Ascending aorta (tissue), 2 donors: ENCODE measurements around the gene MBNL2. TPM values are rescaled to one million over a fixed set of nuclear protein-coding genes. Genes with fewer than 3 reads are reported as not detected.

Experiments used
- DNase-seq, 2 donors: peaks; one replicate each; pipeline ENCODE4 v3.0.0-alpha.2; 2019; ENCODE audit warnings: low spot score in 2 of 2
- H3K27ac ChIP-seq, 2 donors: fragments of 200-600 bp; sonication (generic); one replicate each; pipeline ENCODE4 v1.5.1; 2016 to 2017; ENCODE audit warnings: mild to moderate bottlenecking in 1 of 2
- H3K27me3 ChIP-seq: fragments of 200-600 bp; sonication (generic); one replicate; pipeline ENCODE4 v1.5.1; 2017
- H3K36me3 ChIP-seq, 2 donors: fragments of 200-600 bp; sonication (generic); one replicate each; pipeline ENCODE4 v1.5.1; 2016
- H3K4me1 ChIP-seq, 2 donors: fragments of 200-600 bp; sonication (generic); one replicate each; pipeline ENCODE4 v1.5.1; 2016 to 2017; ENCODE audit warnings: mild to moderate bottlenecking in 1 of 2
- H3K4me3 ChIP-seq, 2 donors: fragments of 200-600 bp; sonication (generic); one replicate each; pipeline ENCODE4 v1.5.1; 2016 to 2017; ENCODE audit warnings: mild to moderate bottlenecking in 1 of 2
- H3K9me3 ChIP-seq, 2 donors: fragments of 200-600 bp; sonication (generic); one replicate each; pipeline ENCODE4 v1.5.1; 2016
- intact Hi-C: fragments of 100-400 bp; cut with DNase I; formaldehyde crosslinking; loops from one replicate; pipeline ENCODE4 v1.15.1; 2023
- total RNA-seq: library from RNA; depleted of rRNA; stranded (reverse); fragments of >200 nt; gene quantifications from one replicate; pipeline ENCODE4 v1.1.0, GENCODE V29; 2016
- TF ChIP-seq, protein P1 (sequence below), 3 experiments: fragments of 200-600 bp in 2 of 3; fragments of 450-650 bp in 1 of 3; sonication (generic) in 2 of 3; IDR thresholded peaks; one replicate each; pipeline ENCODE4 v1.5.1; 2016 to 2019; ENCODE audit warnings: antibody characterized with exemption in 3 of 3, mild to moderate bottlenecking in 1 of 3, moderate library complexity in 1 of 3

The MBNL2 gene
- total RNA-seq, 1 donor from 2014 or later = 38.7 TPM

DNA sequence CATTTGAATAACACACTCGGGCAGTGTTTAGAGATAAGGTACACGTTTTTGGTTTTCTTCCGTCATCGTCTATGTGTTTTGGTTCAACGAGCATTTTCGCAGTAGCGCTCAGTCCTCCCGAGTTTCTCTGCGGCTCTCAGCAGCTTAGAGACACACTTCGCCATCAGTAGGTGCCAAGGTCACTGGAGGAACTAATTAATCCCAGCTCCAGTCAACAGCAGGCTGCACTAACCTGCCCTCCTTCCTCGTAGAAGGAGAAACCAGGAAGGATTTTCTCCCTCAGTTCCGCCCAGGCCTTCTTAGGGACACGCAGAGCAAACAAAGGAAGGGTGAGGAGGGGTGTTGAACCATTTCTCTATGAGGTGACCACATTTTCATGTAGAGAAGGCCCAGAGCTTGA, 12.6 kb downstream of the MBNL2 start:
- TF ChIP-seq, protein P1, sequence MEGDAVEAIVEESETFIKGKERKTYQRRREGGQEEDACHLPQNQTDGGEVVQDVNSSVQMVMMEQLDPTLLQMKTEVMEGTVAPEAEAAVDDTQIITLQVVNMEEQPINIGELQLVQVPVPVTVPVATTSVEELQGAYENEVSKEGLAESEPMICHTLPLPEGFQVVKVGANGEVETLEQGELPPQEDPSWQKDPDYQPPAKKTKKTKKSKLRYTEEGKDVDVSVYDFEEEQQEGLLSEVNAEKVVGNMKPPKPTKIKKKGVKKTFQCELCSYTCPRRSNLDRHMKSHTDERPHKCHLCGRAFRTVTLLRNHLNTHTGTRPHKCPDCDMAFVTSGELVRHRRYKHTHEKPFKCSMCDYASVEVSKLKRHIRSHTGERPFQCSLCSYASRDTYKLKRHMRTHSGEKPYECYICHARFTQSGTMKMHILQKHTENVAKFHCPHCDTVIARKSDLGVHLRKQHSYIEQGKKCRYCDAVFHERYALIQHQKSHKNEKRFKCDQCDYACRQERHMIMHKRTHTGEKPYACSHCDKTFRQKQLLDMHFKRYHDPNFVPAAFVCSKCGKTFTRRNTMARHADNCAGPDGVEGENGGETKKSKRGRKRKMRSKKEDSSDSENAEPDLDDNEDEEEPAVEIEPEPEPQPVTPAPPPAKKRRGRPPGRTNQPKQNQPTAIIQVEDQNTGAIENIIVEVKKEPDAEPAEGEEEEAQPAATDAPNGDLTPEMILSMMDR (IDR thresholded peaks at IDR 0.05) = no peak
- Histone ChIP-seq H3K9me3 (no peaks in the 10 kb centered on the region), H3K36me3 (peaks cover 0 to 6% of the 10 kb centered on the region in 2 donors), H3K27me3 (no peaks in the 10 kb centered on the region), H3K27ac (no peak overlapping the region), H3K4me1 (peaks cover 0 to 39% of the 10 kb centered on the region in 2 donors), H3K4me3 (no peak overlapping the region)
- intact Hi-C loops = no loop called here
- DNase-seq = no peak

DNA sequence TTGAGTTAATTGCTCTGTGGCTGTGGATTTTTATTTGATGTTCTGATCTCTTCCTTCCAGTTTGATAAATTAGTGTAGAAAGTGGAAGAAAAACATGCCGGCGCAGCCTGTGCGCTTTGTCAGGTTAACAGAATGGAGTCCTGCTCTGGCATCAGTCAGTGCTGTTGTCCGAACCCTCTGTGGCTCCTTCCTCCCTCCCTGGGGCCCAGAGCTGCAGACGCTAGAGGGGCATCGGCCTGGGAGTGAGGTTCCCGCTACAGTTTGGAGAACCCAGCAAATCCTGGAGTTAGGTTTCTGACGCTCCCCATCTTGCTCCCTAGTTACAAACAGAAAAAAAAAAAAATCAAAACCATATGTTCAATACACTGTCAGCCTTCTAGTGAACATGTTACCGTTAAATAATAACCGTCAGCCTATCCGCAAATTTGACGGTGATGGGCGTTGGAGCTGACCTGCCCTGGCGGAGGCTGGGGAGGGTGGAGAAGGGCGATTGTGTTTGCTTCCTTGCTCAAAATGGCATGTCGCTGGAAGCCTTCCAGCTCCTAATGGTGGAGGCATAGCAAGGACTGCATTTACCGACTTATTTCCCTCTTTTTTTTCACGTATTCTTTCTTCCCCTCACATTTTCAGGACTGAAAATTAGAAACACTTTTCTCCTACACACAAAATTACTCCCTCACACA, 13.6 kb downstream of the MBNL2 start:
- Histone ChIP-seq H3K4me1 (peaks cover 0 to 43% of the 10 kb centered on the region in 2 donors), H3K9me3 (no peaks in the 10 kb centered on the region), H3K4me3 (peak overlapping the region in 1 of 2 donors; percentile 39), H3K27me3 (no peaks in the 10 kb centered on the region), H3K27ac (peak overlapping the region; percentile 6 to 12), H3K36me3 (peaks cover 0 to 6% of the 10 kb centered on the region in 2 donors)
- intact Hi-C loops = no loop called here
- TF ChIP-seq, protein P1 (IDR thresholded peaks at IDR 0.05) = no peak
- DNase-seq = no peak

DNA sequence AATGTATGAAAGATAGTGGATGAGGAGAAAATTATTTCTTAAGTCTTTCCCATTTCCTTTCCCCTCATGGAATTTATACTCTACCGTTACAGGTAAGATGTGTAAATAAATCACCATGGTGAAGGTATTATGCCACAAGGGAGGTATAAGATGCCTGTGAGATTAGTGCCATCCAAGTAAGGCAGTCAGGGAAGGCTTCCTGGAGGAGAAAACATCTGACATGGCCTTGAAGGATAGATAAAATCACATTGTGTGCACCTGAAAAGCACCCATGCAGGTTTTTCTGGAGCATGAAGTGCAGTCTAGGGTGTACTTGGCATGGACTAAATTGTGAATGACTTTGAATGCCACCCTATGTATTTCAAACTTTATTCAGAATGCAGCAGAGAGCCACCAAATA, 15.3 kb downstream of the MBNL2 start:
- DNase-seq = no peak
- Histone ChIP-seq H3K4me1 (peaks cover 0 to 45% of the 10 kb centered on the region in 2 donors), H3K36me3 (no peaks in the 10 kb centered on the region), H3K9me3 (no peaks in the 10 kb centered on the region), H3K4me3 (no peak overlapping the region), H3K27me3 (no peaks in the 10 kb centered on the region), H3K27ac (no peak overlapping the region)
- intact Hi-C loops = no loop called here
- TF ChIP-seq, protein P1 (IDR thresholded peaks at IDR 0.05) = no peak

DNA sequence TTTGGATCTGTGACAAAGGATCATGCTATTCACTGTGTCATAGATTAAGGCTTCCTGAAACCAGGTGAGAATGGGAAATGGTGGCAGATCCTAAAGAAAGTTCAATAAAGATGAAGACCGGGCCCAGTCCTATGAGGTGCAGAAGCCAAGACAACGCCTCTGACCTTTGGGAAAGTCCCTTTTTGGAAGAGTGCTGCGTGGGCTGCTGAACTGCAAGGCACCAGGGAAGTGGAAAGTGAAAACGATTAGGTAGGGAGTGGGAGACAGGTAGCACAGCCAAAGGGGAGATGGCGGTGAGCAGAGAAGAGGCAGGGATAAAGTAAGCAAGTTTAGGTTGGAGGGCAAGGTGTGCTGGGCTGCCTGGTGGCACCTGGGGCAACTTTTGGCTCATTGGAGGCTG, 16.3 kb downstream of the MBNL2 start:
- TF ChIP-seq, protein P1 (IDR thresholded peaks at IDR 0.05) = no peak
- Histone ChIP-seq H3K27me3 (no peaks in the 10 kb centered on the region), H3K36me3 (no peaks in the 10 kb centered on the region), H3K27ac (peak overlapping the region in 1 of 2 donors; percentile 56), H3K4me1 (peaks cover 0 to 52% of the 10 kb centered on the region in 2 donors), H3K9me3 (no peaks in the 10 kb centered on the region), H3K4me3 (no peak overlapping the region)
- intact Hi-C loops = no loop called here
- no peak for DNase-seq

DNA sequence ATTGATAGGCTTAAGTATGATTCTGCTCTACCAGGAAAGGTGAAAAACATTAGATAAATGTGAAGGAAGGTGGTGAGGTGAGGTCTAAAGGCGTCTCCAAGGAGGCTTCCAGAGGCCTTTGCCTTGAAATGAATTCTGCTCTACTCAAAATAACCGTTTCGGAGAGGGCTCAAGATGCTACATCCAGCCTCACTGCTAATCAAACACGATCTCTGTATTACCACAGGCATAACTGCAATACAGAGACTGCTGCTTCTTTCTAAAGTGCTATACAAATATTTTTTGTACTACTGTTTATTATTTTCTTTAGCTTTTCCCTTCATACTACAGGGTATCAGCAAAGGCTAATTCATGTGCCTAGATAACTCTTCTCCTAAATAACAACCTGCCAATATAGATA, 16.8 kb downstream of the MBNL2 start:
- H3K27ac ChIP-seq = peak overlapping the region in 1 of 2 donors; percentile 56
- DNase-seq = no peak
- TF ChIP-seq, protein P1 (IDR thresholded peaks at IDR 0.05) = no peak
- no peak overlapping the region for H3K4me3 ChIP-seq
- no peaks in the 10 kb centered on the region for H3K9me3 ChIP-seq
- peaks cover 0 to 56% of the 10 kb centered on the region in 2 donors for H3K4me1 ChIP-seq
- H3K27me3 ChIP-seq = no peaks in the 10 kb centered on the region
- intact Hi-C loops = no loop called here
- H3K36me3 ChIP-seq = no peaks in the 10 kb centered on the region
